ENCODE measurements around the gene RANGRF.
"Not testable (repeated sequence)": the region's sequence is repeated elsewhere in the genome, so short reads cannot be mapped to it uniquely, and the experiment has no call there.

Gene RANGRF

GRCh38 chr17:8288336-8289102, at the start of gene RANGRF:
RANGRF (plus strand) TSS chr17:8288670; CDS start chr17:8288789, 119 bp downstream.
- DNase-seq = peak; percentile 60

GRCh38 chr17:8243827-8244226, 44.6 kb upstream of the RANGRF start:
- no peak for DNase-seq

DNA sequence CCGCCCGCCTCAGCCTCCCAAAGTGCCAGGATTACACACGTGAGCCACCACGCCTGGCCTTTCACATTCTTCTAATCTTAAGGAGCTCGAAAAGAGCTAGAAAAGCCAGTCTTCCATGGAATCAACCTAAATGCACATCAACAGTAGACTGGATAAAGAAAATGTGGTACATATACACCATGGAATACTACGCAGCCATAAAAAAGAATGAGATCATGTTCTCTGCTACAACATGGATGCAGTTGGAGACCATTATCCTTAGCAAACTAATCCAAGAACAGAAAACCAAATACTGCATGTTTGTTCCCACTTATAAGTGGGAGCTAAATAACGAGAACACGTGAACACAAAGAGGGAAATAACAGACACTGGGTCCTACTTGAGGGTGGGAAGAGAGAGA, 43.7 kb upstream of the RANGRF start:
- DNase-seq = no peak

DNA sequence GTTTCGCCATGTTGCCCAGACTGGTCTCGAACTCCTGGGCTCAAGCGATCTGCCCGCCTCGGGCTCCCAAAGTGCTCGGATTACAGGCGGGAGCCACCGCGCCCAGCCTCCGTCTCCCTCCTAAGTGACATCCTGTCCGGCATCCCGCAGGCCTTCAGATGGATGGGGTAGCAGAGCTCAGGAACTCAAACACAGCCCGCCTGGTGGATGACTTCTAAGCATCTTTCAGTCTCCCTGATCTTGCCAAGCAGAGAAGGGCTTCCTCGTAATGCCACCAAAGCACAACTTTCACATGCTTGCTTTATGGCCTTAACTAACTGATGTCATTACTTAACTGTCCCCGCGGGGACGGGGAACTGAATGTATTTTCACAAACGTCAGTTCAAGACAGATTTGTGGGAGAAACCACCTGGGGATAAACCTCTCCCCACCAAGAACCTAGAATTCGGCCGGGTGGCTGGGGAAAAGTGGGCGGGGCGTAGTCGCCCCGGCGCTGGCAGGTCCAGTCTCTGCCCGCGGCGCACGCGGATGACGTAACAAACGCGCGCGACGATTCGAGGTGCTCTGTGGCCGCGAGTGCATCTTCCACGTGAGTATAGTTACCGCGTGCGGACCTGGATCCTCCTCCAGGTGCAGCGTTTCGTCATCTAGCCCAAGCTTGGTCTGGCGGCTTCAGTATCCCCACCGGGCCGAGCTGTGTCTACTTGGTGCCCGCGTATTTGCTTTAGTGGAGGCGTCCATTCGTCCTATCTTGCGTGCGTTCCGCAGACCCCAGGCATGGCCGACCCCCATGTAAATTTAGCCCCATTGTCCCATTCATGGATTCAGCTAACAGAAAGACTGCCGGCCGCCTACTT, 39.5 kb upstream of the RANGRF start, which contains the start of gene PFAS:
PFAS (plus strand) TSS at position 539 of the 857 bp plus-strand sequence. CDS start 4,649 bp downstream, outside the sequence.
- DNase-seq = no peak

- no peak for DNase-seq
Measured at GRCh38 chr17:8249621-8250500, 38.6 kb upstream of the RANGRF start.

GRCh38 chr17:8251411-8251810, 37.1 kb upstream of the RANGRF start:
- DNase-seq = not testable (repeated sequence)

DNA sequence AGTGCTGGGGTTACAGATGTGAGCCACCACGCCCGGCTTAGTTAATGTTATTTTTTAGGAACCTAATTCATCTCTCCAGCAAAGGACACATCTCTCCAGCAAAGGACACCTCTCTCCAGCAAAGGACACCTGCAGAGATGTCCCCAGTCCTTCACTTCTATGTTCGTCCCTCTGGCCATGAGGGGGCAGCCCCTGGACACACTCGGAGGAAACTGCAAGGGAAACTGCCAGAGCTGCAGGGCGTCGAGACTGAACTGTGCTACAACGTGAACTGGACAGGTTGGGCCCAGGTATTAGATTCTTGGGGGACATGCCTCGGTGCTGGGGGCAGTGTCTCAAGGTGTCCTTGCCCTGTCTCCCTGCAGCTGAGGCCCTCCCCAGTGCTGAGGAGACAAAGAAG, 34.7 kb upstream of the RANGRF start:
- DNase-seq = no peak

GRCh38 chr17:8254881-8255280, 33.6 kb upstream of the RANGRF start:
- no peak for DNase-seq

GRCh38 chr17:8255499-8255898, 33.0 kb upstream of the RANGRF start:
- no peak for DNase-seq

DNA sequence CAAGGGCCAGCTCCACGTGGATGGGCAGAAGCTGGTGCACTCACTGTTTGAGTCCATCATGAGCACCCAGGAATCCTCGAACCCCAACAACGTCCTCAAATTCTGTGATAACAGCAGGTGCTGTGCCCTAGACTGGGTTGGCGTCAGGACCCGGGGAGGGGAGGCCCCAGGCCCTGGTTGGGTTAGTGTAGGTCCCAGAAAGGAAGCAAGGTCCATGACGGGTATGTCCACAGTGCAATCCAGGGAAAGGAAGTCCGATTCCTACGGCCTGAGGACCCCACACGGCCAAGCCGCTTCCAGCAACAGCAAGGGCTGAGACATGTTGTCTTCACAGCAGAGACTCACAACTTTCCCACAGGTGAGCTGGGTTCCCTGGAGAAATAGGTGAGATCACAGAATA, 32.2 kb upstream of the RANGRF start:
- no peak for DNase-seq

DNA sequence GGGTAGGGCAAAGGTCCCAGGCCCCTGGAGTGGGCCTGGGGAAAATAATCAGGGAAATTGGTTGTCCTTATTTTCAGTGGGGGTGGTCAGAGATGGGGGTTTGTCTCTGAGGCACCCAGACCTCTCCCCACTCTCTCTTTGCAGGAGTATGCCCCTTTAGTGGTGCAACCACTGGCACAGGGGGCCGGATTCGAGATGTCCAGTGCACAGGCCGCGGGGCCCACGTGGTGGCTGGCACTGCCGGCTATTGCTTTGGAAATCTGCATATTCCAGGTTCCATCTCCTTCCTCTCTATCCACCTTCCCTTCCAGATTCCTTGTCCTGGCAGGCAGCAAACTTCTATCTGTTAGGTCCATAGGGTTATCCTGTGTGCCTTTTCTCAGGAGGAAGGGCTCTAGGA, 31.8 kb upstream of the RANGRF start:
- DNase-seq = no peak

GRCh38 chr17:8257801-8258200, 30.7 kb upstream of the RANGRF start:
- DNase-seq = no peak

DNA sequence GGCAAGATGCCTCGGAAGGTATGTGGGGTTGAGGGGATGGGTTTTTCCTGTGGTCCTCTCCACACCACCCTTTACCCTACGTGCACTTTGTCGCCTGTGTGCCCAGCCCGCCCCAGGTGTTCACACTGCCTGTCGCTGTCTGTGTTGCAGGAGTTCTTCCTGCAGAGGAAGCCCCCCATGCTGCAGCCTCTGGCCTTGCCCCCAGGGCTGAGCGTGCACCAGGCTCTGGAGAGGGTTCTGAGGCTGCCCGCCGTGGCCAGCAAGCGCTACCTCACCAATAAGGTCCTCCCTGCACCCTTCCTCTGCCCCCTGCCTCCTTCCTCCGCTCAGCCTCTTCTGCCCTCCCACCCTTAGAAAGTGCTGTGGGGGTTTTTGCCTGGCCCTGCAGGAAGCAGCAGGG, 24.1 kb upstream of the RANGRF start:
- DNase-seq = no peak

DNA sequence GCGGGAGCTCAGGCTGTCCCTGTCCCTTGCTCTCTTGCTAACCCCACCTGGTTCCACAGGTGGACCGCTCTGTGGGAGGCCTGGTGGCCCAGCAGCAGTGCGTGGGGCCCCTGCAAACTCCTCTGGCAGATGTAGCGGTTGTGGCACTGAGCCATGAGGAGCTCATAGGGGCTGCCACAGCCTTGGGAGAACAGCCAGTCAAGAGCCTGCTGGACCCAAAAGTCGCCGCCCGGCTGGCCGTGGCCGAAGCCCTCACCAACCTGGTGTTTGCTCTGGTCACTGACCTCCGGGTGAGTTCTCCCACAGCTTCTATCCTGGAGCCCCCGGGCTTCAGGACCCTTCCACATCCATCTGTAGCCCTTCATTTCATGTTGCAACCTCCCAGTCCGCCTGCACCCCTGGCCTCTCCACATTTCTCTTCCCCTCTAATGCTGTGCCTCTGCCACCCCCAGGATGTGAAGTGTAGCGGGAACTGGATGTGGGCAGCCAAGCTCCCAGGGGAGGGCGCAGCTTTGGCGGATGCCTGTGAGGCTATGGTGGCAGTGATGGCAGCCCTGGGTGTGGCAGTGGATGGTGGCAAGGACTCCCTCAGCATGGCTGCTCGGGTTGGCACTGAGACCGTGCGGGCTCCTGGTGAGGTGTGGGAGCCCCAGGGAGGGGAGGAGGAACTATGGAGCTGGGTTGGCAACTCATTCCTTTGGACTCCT, 23.5 kb upstream of the RANGRF start:
- no peak for DNase-seq

- DNase-seq = no peak
Measured at GRCh38 chr17:8266648-8267479, 21.6 kb upstream of the RANGRF start.

DNA sequence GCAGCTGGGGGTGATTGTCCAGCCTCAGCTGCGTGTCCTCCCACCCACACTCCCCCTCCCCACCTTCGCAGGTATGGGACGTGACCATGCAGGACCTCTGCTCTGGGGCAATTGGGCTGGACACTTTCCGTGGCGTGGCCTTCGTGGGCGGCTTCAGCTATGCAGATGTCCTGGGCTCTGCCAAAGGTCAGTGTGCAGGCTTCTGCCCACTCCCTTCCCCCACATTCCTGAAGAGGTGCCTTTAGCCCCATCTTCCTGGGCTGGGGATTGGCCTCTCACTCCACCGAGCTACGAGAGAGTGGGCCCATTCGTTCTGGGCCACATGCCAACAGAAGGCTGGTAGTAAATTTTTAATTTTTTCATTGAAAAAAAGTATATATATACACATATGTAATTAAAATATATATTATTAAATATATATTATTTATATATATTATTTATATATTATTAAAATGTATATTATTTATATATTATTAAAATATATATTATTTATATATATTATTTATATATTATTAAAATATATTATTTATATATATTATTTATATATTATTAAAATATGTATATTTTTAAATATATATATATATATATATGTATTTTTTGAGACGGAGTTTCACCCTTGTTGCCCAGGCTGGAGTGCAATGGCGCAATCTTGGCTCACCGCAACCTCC, 20.9 kb upstream of the RANGRF start:
- DNase-seq = no peak

DNA sequence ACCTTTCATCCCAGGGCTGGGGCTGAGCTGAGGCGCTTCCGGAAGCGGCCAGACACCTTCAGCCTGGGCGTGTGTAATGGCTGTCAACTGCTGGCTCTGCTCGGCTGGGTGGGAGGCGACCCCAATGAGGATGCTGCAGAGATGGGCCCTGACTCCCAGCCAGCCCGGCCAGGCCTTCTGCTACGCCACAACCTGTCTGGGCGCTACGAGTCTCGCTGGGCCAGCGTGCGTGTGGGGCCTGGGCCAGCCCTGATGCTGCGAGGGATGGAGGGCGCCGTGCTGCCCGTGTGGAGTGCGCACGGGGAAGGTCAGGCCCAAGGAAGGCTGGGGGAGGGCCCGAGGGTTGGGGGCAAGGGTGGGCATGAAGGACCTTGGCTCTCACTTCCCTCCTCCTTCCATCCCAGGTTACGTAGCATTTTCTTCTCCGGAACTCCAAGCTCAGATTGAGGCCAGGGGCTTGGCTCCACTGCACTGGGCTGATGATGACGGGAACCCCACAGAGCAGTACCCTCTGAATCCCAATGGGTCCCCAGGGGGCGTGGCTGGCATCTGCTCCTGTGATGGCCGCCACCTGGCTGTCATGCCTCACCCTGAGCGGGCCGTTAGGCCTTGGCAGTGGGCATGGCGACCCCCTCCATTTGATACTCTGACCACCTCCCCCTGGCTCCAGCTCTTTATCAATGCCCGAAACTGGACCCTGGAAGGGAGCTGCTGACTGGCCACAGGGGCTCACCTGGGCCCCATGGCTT, 19.7 kb upstream of the RANGRF start:
- DNase-seq = no peak

- no peak for DNase-seq
Measured at GRCh38 chr17:8272421-8272820, 16.0 kb upstream of the RANGRF start.

DNA sequence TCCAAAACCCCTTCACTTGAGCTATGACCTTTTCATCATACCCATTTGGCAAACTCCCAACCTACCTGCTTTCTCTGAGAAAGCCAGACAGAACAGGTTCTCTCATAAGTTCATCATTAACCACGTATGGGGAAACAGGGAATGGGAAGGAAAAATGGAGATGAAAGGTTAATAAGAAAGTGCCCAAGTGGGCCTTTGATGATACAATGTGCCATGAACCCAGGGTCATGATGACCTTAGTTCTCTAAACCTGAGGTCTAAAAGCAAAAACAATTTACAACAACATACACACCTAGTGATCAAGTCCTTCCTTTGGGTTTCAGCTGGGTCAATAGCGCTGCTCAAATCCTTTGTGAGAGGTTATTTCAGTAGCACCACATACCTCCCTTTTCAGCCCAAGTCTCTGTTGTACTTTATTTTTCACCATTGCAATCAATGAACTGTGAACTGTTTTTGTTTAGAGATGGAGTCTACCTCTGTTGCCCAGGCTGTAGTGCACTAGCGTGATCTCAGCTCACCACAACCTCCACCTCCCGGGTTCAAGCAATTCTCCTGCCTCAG, 14.5 kb upstream of the RANGRF start:
- no peak for DNase-seq

DNA sequence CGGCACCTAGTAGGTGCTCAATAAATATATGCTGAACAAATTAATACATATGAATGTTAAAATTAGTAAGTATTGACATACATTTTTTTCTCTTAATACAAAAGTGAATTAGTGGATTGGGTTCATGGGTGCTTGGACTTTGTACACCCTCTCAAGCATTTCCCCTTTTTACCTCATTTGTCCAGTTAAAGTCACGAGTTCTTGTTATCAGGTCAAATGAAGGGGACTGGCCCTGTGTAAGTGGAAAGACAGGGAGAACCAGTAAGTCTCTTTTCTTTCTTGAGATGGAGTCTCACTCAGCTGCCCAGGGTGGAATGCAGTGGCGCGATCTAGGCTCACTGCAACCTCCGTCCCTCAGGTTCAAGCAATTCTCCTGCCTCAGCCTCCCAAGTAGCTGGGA, 13.7 kb upstream of the RANGRF start:
- no peak for DNase-seq

Measured in NCI-H524 treated with DMSO at 0.1 percent for 48 hours (cell line).